Measurements from ENCODE around the gene PDGFB. TPM values are rescaled to one million over a fixed set of nuclear protein-coding genes. Genes with fewer than 3 reads are reported as not detected.

Gene PDGFB
- total RNA-seq, 2 donors from 2014 or later, result 10.8 to 12.6 TPM

GRCh38 chr22:39290724-39291161, 46.0 kb upstream of the PDGFB start:
- no peak for ATAC-seq (ENCODE audit: insufficient number of reproducible peaks, low FRiP score, low read depth)

GRCh38 chr22:39289975-39290720, 45.4 kb upstream of the PDGFB start:
- Histone ChIP-seq H3K4me3 (no peak overlapping the region), H3K27me3 (replicated peaks; ENCODE audit: insufficient read depth) (no peaks in the 10 kb centered on the region), H3K4me1 (ENCODE audit: control insufficient read depth in 1 of 2, low read depth in 2 of 2) (peaks cover 10 to 30% of the 10 kb centered on the region in 2 donors), H3K27ac (no peak overlapping the region), H3K9me3 (peaks cover under 1% of the 10 kb centered on the region), H3K36me3 (no peaks in the 10 kb centered on the region)
- no peak for TF ChIP-seq CTCF (IDR thresholded peaks at IDR 0.05)
- no peak for DNase-seq (ENCODE audit: low spot score)
- no peak for ATAC-seq (ENCODE audit: insufficient number of reproducible peaks, low FRiP score, low read depth)

More at GRCh38 chr22:39290724-39291161, 46.0 kb upstream of the PDGFB start:
- no peak for DNase-seq (ENCODE audit: low spot score)
- Histone ChIP-seq H3K36me3 (no peaks in the 10 kb centered on the region), H3K27ac (no peak overlapping the region), H3K4me1 (ENCODE audit: control insufficient read depth in 1 of 2, low read depth in 2 of 2) (peaks cover 10 to 30% of the 10 kb centered on the region in 2 donors), H3K9me3 (no peaks in the 10 kb centered on the region), H3K27me3 (replicated peaks; ENCODE audit: insufficient read depth) (no peaks in the 10 kb centered on the region), H3K4me3 (no peak overlapping the region)
- TF ChIP-seq CTCF (IDR thresholded peaks at IDR 0.05), result no peak

- no peak for DNase-seq (ENCODE audit: low spot score)
- peaks cover 10 to 30% of the 10 kb centered on the region in 2 donors for H3K4me1 ChIP-seq (ENCODE audit: control insufficient read depth in 1 of 2, low read depth in 2 of 2)
- H3K36me3 ChIP-seq, result no peaks in the 10 kb centered on the region
- H3K27ac ChIP-seq, result no peak overlapping the region
- no peaks in the 10 kb centered on the region for H3K27me3 ChIP-seq (replicated peaks; ENCODE audit: insufficient read depth)
- ATAC-seq (ENCODE audit: insufficient number of reproducible peaks, low FRiP score, low read depth), result no peak
- no peak overlapping the region for H3K4me3 ChIP-seq
- peaks cover 5% of the 10 kb centered on the region for H3K9me3 ChIP-seq
- TF ChIP-seq CTCF (IDR thresholded peaks at IDR 0.05), result no peak
Measured at GRCh38 chr22:39289533-39289932, 44.8 kb upstream of the PDGFB start.

GRCh38 chr22:39288135-39288898, 43.5 kb upstream of the PDGFB start:
- peaks cover 10 to 31% of the 10 kb centered on the region in 2 donors for H3K4me1 ChIP-seq (ENCODE audit: control insufficient read depth in 1 of 2, low read depth in 2 of 2)
- peaks cover 5% of the 10 kb centered on the region for H3K9me3 ChIP-seq
- H3K27ac ChIP-seq, result no peak overlapping the region
- DNase-seq (ENCODE audit: low spot score) (no peak), ATAC-seq (ENCODE audit: insufficient number of reproducible peaks, low FRiP score, low read depth) (no peak)
- no peak for TF ChIP-seq CTCF (IDR thresholded peaks at IDR 0.05)
- H3K27me3 ChIP-seq (replicated peaks; ENCODE audit: insufficient read depth), result no peaks in the 10 kb centered on the region
- no peak overlapping the region for H3K4me3 ChIP-seq
- H3K36me3 ChIP-seq, result no peaks in the 10 kb centered on the region

GRCh38 chr22:39287076-39287725, 42.4 kb upstream of the PDGFB start:
- no peak for TF ChIP-seq CTCF (IDR thresholded peaks at IDR 0.05)
- H3K9me3 ChIP-seq, result peaks cover 5% of the 10 kb centered on the region
- peaks cover 6 to 26% of the 10 kb centered on the region in 2 donors for H3K4me1 ChIP-seq (ENCODE audit: control insufficient read depth in 1 of 2, low read depth in 2 of 2)

More at GRCh38 chr22:39287076-39287725, 42.4 kb upstream of the PDGFB start:
- ATAC-seq (ENCODE audit: insufficient number of reproducible peaks, low FRiP score, low read depth) (no peak), DNase-seq (ENCODE audit: low spot score) (no peak)
- Histone ChIP-seq H3K36me3 (no peaks in the 10 kb centered on the region), H3K4me3 (no peak overlapping the region), H3K27me3 (replicated peaks; ENCODE audit: insufficient read depth) (no peaks in the 10 kb centered on the region), H3K27ac (no peak overlapping the region)

Data from thoracic aorta (tissue), 2 donors.